Panc1 (cell line): Measurements from ENCODE around the gene ABHD2.

ENCODE experiments used
- CTCF ChIP-seq: fragments of 450-650 bp; IDR thresholded peaks from 2 replicates; pipeline ENCODE4 v1.5.1; 2017; ENCODE audit warnings: mild to moderate bottlenecking
- POLR2AphosphoS5 ChIP-seq: IDR thresholded peaks from 2 replicates; pipeline ENCODE4 v1.6.1; 2012; ENCODE audit warnings: mild to moderate bottlenecking, low read depth, low read length, moderate library complexity
- REST ChIP-seq, 2 experiments: IDR thresholded peaks; 2 replicates each; pipeline ENCODE4 v1.6.1; 2011 to 2012; ENCODE audit warnings: low read depth in 2 of 2, control low read depth in 1 of 2, low read length in 1 of 2, mild to moderate bottlenecking in 1 of 2, moderate library complexity in 1 of 2; ENCODE audit not compliant: insufficient read depth in 1 of 2
- SIN3A ChIP-seq: IDR thresholded peaks from 2 replicates; pipeline ENCODE4 v1.6.1; 2012; ENCODE audit warnings: low read depth, mild to moderate bottlenecking, low read length, moderate library complexity, borderline replicate concordance; ENCODE audit not compliant: insufficient read depth
- TCF7L2 ChIP-seq: IDR thresholded peaks from 2 replicates; pipeline ENCODE4 v1.6.1; 2011; ENCODE audit warnings: mild to moderate bottlenecking, low read depth, low read length, inconsistent platforms

GRCh38 chr15:89177116-89177515 is 88.9 kb downstream of the ABHD2 start:
- TF ChIP-seq CTCF (no peak), SIN3A (no peak), POLR2AphosphoS5 (no peak), REST (IDR thresholded peaks at IDR 0.05; ENCODE audit: insufficient read depth in 1 of 2, low read depth in 2 of 2, low read length in 1 of 2) (no peak), TCF7L2 (no peak)
